GM21423 (cell line): ENCODE data around the gene CTXN1.

Experiments used
- ATAC-seq: cut with Tn5 transposase; IDR thresholded peaks from one replicate; pipeline ENCODE4 v1.9.1; 2021; ENCODE audit warnings: mild to moderate bottlenecking, moderate library complexity; ENCODE audit not compliant: unreplicated experiment

Gene CTXN1

DNA sequence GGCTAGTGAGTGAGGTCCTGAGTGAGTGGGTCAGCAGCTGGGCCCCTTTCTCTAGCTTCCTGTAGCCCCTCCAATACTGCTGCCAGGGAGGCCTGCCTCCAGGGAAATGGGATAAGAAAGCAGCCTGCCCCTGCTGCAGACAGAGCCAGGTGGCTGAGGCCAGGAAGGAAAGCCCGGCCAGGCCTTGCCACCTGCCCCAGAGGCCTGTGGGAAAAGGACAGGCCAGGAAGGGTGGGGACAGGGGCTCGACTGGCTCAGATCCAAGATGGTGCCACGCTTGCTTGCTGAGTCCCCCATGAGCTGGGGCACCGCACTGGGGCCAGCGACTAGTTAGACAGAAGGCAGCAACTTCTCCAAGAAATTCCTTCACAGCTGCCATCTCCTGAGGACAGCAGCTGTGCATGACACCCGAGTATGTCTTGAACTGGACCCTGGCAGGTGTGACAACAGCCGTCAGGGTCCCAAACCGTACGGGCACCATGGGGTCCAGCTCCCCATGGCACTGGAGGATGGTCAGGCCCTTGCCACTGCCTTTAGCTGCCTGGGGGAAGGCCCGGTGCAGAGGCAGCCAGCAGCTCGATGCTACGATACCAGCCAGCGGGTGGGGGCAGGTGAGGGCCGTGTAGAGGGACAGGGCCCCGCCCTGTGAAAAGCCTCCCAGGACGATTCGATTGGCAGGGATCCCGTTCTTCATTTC lies 46.7 kb downstream of the CTXN1 start:
- no peak for ATAC-seq

DNA sequence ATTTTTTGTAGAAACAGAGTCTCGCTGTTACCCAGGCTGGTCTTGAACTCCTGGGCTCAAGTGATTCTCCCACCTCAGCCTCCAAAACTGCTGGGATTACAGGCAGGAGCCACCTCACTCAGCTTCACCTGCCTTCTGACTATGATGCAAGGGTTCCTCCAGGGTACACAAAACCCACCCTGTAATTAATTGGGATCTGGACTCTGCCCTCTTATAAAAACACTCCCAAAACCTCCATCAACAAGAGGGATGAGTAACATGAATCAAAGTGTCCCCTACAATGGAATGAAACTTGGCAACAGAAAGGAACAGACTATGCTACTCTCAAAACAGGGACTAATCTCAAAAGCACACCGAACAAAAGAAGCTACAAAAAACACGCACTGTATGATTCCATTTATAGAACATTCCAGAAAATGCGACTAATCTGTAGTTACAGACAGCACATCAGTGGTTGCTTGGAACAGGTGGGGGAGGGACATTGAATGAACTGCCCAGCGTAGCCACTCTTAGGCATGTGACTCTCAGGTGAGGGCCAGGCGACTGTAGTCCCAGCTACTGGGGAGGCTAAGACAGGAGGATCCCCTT lies 48.6 kb downstream of the CTXN1 start:
- no peak for ATAC-seq

DNA sequence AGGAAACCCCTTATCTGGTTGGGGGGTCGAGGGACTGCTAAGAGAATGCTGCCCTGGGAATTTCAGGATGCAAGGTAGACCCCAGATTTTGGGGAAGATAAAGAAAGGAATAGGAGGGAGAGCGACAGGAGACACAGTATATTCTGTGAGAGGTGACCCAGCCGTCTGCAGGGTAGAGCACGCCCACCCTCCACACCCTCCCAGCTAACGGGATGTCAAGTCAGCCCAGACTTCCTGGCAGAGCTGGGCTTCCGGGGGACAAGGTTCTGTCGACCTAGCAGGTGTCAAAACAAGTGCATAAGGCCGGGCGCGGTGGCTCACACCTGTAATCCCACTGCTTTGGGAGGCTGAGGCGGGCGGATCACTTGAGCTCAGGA lies 51.0 kb downstream of the CTXN1 start:
- no peak for ATAC-seq
